Renal pelvis (tissue), 4 donors: ENCODE results near the gene PACRG. TPM values are rescaled to one million over a fixed set of nuclear protein-coding genes. Genes with fewer than 3 reads are reported as not detected.

ENCODE experiments used
- DNase-seq: peaks from one replicate; pipeline ENCODE4 v3.0.0-alpha.2; 2013
- polyA plus RNA-seq, 3 donors: library from polyadenylated mRNA; unstranded; fragments of 120-200 nt; gene quantifications; one replicate each; pipeline ENCODE4 v1.2.1, GENCODE V29; 2013; ENCODE audit not compliant: insufficient read length in 3 of 3

PACRG gene
- polyA plus RNA-seq, 3 donors = 14.8 to 18.3 (median 16.1) TPM

DNA sequence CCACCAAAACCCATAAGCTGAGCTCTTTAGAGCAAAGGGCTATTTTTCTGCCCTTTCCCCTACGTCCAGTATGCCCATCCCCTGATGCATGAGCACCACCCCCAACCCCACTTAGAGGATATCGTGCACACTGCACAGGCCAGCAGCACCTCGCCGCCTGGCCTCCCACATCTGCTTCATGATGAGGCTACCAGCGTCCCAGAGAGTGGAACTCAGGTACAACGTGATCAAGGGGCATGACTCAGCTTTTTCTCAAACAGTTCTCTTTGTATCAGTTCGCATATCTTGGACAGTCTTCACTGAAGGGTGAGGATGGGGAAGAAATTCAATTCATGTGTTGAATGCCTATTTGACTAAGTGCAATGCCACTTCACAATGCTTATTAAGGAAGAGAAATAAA, 604.8 kb downstream of the PACRG start:
- no peak for DNase-seq

GRCh38 chr6:163333038-163333437, 605.3 kb downstream of the PACRG start:
- no peak for DNase-seq

GRCh38 chr6:163333701-163334663, 606.2 kb downstream of the PACRG start:
- DNase-seq = no peak

- DNase-seq = no peak
Observed at GRCh38 chr6:163335056-163335455, 607.3 kb downstream of the PACRG start.

GRCh38 chr6:163335671-163336545, 608.1 kb downstream of the PACRG start:
- DNase-seq = peak; percentile 69

- no peak for DNase-seq
Observed at GRCh38 chr6:163336961-163337360, 609.2 kb downstream of the PACRG start.

DNA sequence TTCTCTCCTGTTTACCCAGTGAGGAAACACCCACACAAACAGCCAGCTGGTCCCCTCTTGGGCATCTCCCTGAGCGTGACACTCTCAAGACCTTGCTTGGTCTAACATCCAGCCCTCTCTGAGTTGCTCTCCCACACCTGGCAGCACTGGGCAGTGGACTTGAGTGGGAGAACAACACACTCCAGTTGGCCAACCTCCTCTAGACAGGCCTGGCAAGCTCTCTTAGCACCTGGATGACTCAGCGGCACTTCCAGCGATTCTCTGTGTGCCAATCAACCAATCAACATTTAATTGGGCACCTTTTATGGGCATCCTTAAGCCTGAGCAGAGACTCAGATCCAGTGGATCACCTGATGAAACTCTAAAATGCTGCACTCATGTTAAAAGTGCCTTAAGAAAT, 610.2 kb downstream of the PACRG start:
- DNase-seq = no peak

DNA sequence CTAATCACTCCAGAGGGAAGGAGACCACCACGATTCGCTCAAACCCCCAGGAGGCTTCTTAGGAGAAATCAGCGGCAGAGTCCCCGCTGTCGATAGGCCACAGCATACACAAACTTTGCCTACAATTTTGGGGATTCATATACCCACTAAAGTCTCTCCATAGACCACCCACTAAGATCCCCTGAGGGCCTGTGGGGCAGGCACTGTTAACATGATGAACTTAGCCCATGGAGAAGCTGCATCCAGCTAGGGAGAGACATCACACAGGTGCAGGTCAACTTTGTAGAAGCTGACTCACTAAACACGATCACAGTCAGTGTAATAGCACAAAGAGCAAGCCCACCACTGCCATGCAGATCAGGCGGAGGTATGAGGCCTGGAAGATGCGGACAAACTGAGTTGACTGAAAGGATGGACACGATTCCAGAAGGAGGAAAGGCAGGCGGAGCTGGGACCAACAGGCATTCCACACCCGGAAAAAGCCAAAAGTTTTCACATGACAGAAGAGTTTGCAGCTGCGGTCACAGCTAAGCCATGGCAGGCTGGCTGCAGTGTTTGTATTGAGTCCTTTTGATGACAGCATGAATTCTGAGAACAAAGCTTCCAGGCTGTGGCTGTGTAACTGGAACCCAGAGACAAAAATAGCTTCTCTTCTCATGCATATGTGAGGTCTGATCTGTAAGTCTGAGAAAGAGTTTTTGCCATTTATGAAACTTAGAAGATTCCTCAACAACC, 611.1 kb downstream of the PACRG start:
- DNase-seq = peak; percentile 71

- no peak for DNase-seq
Observed at GRCh38 chr6:163339466-163339865, 611.7 kb downstream of the PACRG start.

- no peak for DNase-seq
Observed at GRCh38 chr6:163340201-163340887, 612.6 kb downstream of the PACRG start.

GRCh38 chr6:163341224-163342061, 613.7 kb downstream of the PACRG start:
- no peak for DNase-seq

DNA sequence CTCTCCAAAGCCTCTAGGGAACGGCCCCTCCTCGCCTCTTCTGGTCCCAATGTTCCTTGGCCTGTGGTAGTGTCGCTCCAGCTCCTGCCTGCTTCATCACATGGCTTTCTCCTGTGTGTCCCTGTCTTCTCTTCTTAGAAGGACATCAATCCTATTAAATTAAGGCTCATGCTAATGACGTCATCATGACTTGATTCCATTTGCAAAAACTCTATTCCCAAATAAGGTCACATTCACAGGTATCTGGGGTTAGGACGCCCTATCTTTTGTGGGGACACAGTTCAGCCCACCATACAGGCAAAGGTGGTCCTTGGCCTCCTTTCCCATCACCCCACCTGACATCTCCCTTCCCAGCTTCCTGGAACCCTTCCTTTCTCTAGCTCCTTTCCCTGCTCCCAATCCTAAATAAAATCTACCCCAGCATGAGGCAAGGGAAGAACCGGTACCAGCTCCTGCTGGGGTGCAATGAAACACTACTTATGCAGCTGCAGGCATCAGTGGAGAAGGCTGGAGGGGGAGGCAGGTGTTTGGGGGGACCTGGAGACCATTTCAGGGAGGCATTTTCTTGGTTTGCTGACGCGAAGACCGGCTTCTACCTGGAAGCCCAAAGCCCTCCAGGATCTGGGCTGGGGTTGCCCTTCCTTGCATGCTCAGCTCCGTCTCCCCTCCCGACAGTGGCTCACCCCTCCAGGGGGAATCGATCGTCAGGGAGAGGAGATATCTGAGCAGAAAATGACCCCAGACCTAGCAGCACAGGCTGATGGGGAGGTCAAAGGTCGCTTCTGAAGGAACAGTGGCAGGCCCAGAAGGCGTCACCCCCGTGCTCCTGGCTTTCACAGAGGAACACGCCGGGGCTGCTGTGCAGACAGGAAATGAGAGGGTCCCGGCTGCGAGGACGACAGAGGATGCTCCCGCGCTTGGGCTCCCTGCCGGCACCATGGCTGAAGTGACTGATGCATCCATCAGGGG, 615.1 kb downstream of the PACRG start:
- DNase-seq = no peak

DNA sequence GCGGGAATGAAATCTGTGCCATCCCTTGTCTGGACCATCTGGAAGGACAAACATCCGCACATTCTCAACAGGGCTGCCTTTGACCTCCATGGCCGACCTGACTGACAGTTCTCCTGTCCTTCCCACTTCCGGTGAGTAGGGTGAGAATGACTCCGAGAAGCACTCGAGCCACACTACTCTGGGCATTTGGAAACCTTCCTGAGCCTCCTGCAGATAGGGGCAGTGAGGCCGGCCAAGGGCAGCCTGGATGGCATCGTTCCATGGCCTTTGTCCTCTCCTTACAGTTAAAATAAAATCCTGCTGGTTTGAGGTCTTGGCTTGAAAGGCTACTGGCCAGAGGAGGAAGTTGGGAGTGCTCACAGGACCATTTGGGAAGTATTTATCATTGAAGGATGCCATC, 615.8 kb downstream of the PACRG start:
- DNase-seq = no peak

DNA sequence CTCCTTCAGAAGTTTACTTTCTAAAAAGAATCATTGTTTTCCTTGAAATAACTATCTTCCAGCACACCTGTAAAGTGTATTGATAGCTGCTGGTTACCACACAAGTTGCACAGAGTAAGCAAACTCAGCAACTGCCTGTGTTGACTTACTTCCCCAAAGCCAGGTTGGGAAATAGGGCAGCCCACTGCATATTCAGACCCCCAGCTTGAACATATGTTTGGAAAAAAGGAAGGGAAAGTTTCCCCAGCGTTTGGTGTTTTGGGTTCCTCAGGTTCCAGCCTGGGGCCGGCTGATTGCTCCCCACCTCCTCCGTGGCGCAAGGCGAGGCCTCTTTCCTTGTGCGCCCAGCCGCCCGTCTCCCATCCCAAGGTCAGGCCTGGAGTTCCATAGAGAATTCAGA, 616.6 kb downstream of the PACRG start:
- no peak for DNase-seq

DNA sequence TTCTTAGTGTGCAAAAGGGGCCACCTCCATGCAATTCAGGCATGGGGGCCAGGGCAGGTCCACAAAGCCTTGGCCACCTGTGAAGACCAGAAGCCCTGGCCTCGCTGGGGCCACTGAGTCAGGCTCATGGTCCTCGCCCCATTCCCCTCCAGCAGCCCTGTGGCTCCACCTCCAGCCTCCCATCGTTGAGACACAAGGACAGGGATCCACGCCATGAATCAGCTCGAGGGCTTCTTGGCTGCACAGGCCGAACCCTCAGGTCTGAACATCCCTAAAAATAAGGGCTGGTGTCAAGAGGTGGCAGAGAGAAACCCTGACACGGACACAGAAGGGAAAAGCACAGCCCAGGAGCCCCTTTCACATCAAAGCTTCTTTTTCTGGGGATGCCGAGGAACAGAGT, 618.2 kb downstream of the PACRG start:
- no peak for DNase-seq

GRCh38 chr6:163346497-163346961, 618.8 kb downstream of the PACRG start:
- DNase-seq = no peak

DNA sequence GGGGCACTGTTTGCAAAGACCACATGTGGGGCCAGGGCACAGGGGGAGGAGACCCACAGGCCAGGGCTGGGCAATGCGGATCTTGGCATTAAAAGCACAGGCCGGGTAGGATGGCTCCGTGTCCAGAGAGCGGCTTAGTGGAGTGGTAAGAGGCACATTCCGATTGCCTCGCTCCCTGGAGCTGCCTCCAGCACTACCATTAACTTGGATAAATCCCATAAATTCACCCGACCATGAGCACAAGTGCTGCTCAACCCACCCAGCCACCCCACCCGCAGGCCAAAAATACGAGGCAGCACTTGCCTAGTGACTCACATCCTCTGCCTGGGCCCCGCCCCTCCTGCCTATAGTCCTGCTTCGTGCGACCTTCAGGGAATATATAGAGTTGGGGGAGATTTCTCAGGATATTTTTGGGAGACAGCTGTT, 619.3 kb downstream of the PACRG start:
- no peak for DNase-seq

DNA sequence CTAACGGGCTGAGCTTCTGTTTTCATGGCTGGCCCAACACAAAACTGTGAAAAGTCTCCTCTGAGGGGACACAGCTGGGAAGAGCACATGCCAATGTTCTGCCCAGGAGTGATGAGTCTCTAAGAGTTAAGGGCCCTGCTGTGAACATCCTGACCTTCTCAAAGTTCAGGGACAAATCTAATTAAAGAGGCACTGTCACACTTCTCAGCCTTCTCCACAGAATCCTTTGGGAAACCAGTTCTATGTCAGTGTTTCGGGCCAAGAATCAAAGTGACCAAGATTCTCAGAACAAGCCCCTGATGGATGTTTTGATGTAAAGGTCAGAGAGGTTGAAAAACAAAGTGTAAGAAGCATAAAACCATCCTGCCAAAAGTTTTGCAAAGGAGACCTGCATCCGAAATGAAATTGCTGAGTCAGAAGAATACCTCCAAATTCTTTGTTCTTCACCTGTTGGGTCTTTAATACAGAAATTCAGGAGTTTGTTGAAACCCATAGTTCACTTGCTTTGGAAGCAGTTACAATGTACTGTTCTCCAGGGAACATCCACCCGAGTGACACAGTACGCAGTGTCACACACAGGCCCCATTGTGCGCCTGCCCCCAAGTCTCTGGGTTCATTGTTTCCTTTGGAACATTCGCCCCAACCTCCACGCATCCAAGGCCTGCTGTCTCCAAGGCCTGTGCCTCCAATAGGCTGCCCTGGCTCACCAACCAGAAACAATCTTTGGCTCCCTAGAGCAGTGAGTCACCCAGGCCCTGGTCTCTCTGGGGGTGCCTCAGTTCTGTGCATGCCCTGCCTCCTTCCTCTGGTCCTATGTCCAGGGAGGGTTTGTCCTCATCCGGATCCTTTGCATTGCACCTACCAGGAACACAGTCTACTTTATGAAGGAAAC, 621.3 kb downstream of the PACRG start:
- DNase-seq = no peak
